Measurements from ENCODE around the gene IQCE.

- TF ChIP-seq ZNF274 (IDR thresholded peaks at IDR 0.05; ENCODE audit: low read depth, low read length) (no peak), YY1 (IDR thresholded peaks at IDR 0.05; ENCODE audit: insufficient read depth, insufficient read length) (no peak), SUZ12 (IDR thresholded peaks at IDR 0.05; ENCODE audit: extremely low read depth, insufficient read depth, insufficient read length) (no peak)
Measured at GRCh38 chr7:2610466-2610865, 51.7 kb downstream of the IQCE start.
